ENCODE data around the gene TOMM6. TPM values are rescaled to one million over a fixed set of nuclear protein-coding genes. Genes with fewer than 3 reads are reported as not detected.

Gene TOMM6
- total RNA-seq, 1 experiment from 2014 or later: 202 TPM

GRCh38 chr6:41750374-41750773 lies 37.1 kb upstream of the TOMM6 start:
- POLR2A ChIA-PET: interaction anchor here (1.4 kb wide), 1 partner anchor 31 kb away, joined by 4 read pairs; no protein-coding TSS in a partner anchor
- DNase-seq (ENCODE audit: unreplicated experiment): no peak
- no peak for TF ChIP-seq CTCF (IDR thresholded peaks at IDR 0.05; ENCODE audit: unreplicated experiment)
- H3K36me3 Mint-ChIP-seq (ENCODE audit: insufficient read depth, unreplicated experiment): no peaks in the 10 kb centered on the region
- no TSS peak for BruUV-seq (replicated peaks)
- no peak overlapping the region for H3K4me3 Mint-ChIP-seq (ENCODE audit: unreplicated experiment)
- intact Hi-C loops (cut with micrococcal nuclease): no loop called here
- no peak overlapping the region for H3K27ac Mint-ChIP-seq (ENCODE audit: low read depth, unreplicated experiment)
- peaks cover 10% of the 10 kb centered on the region for H3K4me1 Mint-ChIP-seq (ENCODE audit: insufficient read depth, unreplicated experiment)
- H3K9me3 Mint-ChIP-seq (ENCODE audit: unreplicated experiment): no peaks in the 10 kb centered on the region
- peaks cover 39% of the 10 kb centered on the region for H3K27me3 Mint-ChIP-seq (ENCODE audit: insufficient read depth, unreplicated experiment)
- CTCF ChIA-PET: interaction anchor here (0.6 to 1.7 kb wide), 6 partner anchors 15 to 296 kb away, joined by 3 to 7 read pairs (median 4); partner anchors contain the start of genes TFEB and TOMM6

- H3K4me1 Mint-ChIP-seq (ENCODE audit: insufficient read depth, unreplicated experiment): no peaks in the 10 kb centered on the region
- no peak for TF ChIP-seq CTCF (IDR thresholded peaks at IDR 0.05; ENCODE audit: unreplicated experiment)
- no peak overlapping the region for H3K4me3 Mint-ChIP-seq (ENCODE audit: unreplicated experiment)
- H3K36me3 Mint-ChIP-seq (ENCODE audit: insufficient read depth, unreplicated experiment): no peaks in the 10 kb centered on the region
- no peak for DNase-seq (ENCODE audit: unreplicated experiment)
- H3K27ac Mint-ChIP-seq (ENCODE audit: low read depth, unreplicated experiment): no peak overlapping the region
- ChIA-PET CTCF (interaction anchor here (0.6 kb wide), 1 partner anchor 839 kb away, joined by 3 read pairs; no protein-coding TSS in a partner anchor), POLR2A (interaction anchor here (0.8 kb wide), 1 partner anchor 41 kb away, joined by 3 read pairs; no protein-coding TSS in a partner anchor)
- BruUV-seq (replicated peaks): no TSS peak
- H3K27me3 Mint-ChIP-seq (ENCODE audit: insufficient read depth, unreplicated experiment): peaks cover 41% of the 10 kb centered on the region
- intact Hi-C loops (cut with micrococcal nuclease): no loop called here
- no peaks in the 10 kb centered on the region for H3K9me3 Mint-ChIP-seq (ENCODE audit: unreplicated experiment)
Measured at GRCh38 chr6:41755895-41756294, 31.6 kb upstream of the TOMM6 start.

- H3K27me3 Mint-ChIP-seq (ENCODE audit: insufficient read depth, unreplicated experiment): peaks cover 46% of the 10 kb centered on the region
- H3K9me3 Mint-ChIP-seq (ENCODE audit: unreplicated experiment): no peaks in the 10 kb centered on the region
- no peak for TF ChIP-seq CTCF (IDR thresholded peaks at IDR 0.05; ENCODE audit: unreplicated experiment)
- BruUV-seq (replicated peaks): no TSS peak
- intact Hi-C loops (cut with micrococcal nuclease): no loop called here
- H3K4me1 Mint-ChIP-seq (ENCODE audit: insufficient read depth, unreplicated experiment): no peaks in the 10 kb centered on the region
- DNase-seq (ENCODE audit: unreplicated experiment): no peak
- POLR2A ChIA-PET: no interaction called here
- CTCF ChIA-PET: interaction anchor here (0.6 kb wide), 1 partner anchor 839 kb away, joined by 3 read pairs; no protein-coding TSS in a partner anchor
- H3K36me3 Mint-ChIP-seq (ENCODE audit: insufficient read depth, unreplicated experiment): no peaks in the 10 kb centered on the region
- H3K4me3 Mint-ChIP-seq (ENCODE audit: unreplicated experiment): no peak overlapping the region
- no peak overlapping the region for H3K27ac Mint-ChIP-seq (ENCODE audit: low read depth, unreplicated experiment)
Measured at GRCh38 chr6:41756354-41756753, 31.1 kb upstream of the TOMM6 start.

GRCh38 chr6:41757271-41757670 lies 30.2 kb upstream of the TOMM6 start:
- intact Hi-C loops (cut with micrococcal nuclease): no loop called here
- no peaks in the 10 kb centered on the region for H3K4me1 Mint-ChIP-seq (ENCODE audit: insufficient read depth, unreplicated experiment)
- peaks cover 52% of the 10 kb centered on the region for H3K27me3 Mint-ChIP-seq (ENCODE audit: insufficient read depth, unreplicated experiment)
- no peaks in the 10 kb centered on the region for H3K36me3 Mint-ChIP-seq (ENCODE audit: insufficient read depth, unreplicated experiment)
- H3K4me3 Mint-ChIP-seq (ENCODE audit: unreplicated experiment): no peak overlapping the region
- ChIA-PET CTCF (no interaction called here), POLR2A (no interaction called here)
- no peaks in the 10 kb centered on the region for H3K9me3 Mint-ChIP-seq (ENCODE audit: unreplicated experiment)
- no peak for TF ChIP-seq CTCF (IDR thresholded peaks at IDR 0.05; ENCODE audit: unreplicated experiment)
- BruUV-seq (replicated peaks): no TSS peak
- no peak overlapping the region for H3K27ac Mint-ChIP-seq (ENCODE audit: low read depth, unreplicated experiment)
- DNase-seq (ENCODE audit: unreplicated experiment): no peak
